ENCODE measurements around the gene LY6G5C.

The LY6G5C gene, protein sequence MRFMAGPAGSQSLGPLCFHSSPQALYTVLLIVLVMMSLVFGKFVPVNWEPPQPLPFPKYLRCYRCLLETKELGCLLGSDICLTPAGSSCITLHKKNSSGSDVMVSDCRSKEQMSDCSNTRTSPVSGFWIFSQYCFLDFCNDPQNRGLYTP

DNA sequence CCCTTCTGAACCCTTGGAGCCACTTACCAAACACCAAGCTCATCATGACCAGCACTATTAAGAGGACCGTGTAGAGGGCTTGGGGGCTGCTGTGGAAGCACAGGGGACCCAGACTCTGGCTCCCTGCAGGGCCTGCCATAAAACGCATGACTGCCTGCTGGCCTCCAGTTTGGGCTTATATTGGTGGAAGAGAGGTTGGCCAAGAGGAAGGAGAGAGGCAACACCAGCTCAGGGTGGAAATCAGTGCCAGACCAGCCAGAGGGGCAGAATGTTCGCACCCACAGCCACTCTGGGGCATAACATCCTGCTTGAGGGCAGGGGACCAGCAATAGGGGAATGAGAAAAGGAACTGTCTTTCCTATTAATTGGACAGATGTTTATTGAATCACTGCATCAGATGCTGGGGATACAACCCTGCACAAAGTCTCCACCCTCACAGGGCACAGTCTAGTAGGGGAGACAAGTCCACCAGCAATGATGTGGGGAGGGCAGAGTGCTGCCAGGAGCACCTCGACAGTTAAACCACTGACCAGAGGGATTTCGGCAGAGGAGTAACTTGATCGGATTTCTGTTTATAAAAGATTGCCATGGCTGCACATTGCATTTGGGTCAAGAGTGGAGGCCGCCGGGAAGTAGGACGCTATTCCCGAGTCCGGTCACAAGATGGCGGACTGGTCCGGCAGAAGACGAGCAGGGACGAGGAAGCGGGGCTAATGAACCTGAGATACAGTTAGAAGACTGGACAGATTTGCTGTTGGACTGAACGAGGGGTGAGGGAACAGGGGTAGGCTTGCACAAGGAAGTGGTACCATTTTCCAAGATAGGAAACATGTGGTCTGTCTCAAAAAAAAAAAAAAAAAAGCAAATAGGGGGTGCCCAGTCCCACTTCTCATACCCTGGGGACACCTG, at the start of gene LY6G5C:
Gene LY6G5C (minus strand): TSS at position 842 of the 909 bp plus-strand sequence. CDS start 694 bp downstream, at position 148.
- peak; percentile 90 for DNase-seq

GRCh38 chr6:31729979-31730630, 49.2 kb upstream of the LY6G5C start:
- peak; percentile 95 for DNase-seq

DNA sequence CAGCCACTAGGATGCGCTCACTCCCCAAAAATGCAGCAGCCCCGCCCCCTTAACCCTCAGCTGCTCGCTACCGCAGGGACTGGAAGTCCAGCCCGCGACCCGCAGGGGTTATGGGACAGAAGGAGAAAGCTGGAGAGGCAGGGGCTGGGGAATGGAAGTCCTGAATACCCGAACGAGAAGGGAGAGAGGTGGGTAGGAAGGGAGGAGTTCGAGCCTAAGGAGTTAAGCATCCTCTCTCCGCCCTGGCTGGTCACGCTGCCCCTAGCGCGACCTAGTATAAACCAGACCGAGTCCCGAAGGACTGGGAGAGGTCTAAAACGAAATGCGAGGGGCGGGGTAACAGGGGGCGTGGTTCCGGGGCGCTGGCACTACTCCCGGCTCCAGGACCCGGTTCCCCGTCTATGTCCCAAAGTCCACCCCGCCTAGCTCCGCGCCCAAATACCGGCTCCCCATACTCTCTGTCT, 48.7 kb upstream of the LY6G5C start:
- peak; percentile 91 for DNase-seq

- DNase-seq = no peak
These were observed 48.1 kb upstream of the LY6G5C start, which contains the start of gene DDAH2 for GRCh38 chr6:31728767-31729514. Gene DDAH2, minus strand, starts transcription at chr6:31729299. Its CDS starts 138 bp downstream, at chr6:31729161.

- DNase-seq = no peak
These were observed 47.1 kb upstream of the LY6G5C start for GRCh38 chr6:31727717-31728671.

DNA sequence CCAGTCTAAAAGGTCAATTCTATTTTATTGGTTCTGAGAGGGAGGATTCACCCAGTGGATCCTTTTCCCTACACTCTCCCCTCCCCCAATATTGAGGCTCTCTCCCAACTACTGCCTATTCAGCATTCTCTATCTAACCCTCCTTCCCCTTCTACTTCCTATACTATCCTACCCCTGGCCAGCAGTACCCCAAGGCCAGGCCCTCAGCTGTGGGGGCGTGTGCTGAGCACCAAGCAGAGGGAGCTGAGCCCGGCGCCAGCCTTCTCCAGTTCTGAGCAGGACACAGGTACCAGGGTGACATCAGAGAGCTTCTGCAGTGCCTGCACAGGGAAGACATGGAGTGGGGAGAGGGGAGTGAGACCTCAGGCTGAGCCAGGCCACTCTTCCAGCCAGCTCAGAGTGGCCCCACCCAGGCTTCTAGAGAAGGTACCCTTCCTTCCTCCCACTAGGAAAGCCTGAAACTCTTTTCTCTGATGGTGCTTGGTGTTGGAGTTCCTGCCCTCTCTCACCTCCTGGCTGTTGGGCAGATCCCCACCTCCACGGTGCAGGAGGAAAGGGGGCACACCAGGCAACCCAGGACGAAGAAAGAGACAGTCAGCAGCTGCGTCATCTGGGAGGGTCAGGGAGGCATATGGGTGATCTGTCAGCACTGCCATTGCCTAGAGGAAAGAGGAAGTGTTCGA, 46.3 kb upstream of the LY6G5C start:
- peak; percentile 84 for DNase-seq

- DNase-seq = peak; percentile 56
These were observed 44.9 kb upstream of the LY6G5C start for GRCh38 chr6:31725502-31726350.

GRCh38 chr6:31723980-31724691, 43.3 kb upstream of the LY6G5C start:
- no peak for DNase-seq

- peak; percentile 56 for DNase-seq
These were observed 42.5 kb upstream of the LY6G5C start, which contains the start of gene MPIG6B for GRCh38 chr6:31723245-31723979. Gene MPIG6B, plus strand, starts transcription at chr6:31723373. Its CDS starts 11 bp downstream, at chr6:31723384.

DNA sequence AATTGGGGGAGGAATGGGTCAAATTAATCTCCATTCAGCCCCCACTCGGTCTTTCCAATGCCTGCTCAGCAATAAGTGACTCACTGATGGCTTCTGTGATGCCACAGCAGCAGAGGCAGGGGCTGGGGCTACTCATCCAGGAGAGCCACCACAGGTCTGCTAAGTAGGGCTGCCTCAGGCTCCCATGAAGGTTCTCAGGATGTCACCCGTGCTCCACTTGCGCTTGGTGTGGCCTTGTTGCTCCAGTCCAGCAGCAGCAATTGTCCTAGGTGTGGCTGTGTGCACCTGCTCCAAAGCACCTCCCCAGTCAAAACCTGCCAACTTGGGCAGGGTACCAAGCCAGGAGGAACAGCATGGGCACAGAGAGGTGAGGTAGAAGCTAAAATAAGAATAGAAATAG, 41.3 kb upstream of the LY6G5C start:
- DNase-seq = no peak

DNA sequence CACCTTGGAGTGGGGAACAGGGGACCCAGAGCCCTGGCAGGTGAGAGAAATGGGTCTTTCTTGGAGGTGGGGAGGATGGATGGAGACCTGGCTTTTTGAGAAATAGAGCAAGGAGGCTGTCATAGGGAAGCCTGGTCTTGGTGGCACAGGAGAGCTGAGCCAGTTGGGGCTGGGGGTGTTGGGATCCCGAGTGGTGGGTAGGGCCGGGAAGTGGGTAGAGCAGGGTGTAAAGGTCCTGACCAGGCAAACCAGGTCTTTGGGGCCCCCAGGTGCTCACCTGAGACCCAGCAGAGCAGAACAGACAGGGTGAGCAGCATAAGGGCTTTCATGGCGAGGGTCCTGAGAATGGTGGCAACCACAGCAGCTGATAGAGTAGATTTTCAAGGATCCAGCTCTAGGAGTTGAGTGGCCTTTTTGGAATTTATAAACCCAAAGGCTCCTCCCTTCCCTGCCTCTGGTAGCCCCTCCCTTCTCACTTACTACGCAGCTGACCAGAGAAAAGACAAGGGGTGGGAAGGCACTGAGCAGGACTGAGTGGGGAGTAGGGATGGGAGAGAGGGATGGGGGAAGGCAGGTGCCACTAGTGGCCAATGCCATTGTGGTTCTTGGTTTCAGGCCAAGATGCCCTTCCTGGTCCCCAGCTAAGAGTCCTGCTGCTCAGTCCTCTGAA, 40.6 kb upstream of the LY6G5C start, which contains the start of gene LY6G6C:
Gene LY6G6C (minus strand): TSS at position 396 of the 670 bp plus-strand sequence. CDS start 67 bp downstream, at position 329.
- DNase-seq = no peak

DNA sequence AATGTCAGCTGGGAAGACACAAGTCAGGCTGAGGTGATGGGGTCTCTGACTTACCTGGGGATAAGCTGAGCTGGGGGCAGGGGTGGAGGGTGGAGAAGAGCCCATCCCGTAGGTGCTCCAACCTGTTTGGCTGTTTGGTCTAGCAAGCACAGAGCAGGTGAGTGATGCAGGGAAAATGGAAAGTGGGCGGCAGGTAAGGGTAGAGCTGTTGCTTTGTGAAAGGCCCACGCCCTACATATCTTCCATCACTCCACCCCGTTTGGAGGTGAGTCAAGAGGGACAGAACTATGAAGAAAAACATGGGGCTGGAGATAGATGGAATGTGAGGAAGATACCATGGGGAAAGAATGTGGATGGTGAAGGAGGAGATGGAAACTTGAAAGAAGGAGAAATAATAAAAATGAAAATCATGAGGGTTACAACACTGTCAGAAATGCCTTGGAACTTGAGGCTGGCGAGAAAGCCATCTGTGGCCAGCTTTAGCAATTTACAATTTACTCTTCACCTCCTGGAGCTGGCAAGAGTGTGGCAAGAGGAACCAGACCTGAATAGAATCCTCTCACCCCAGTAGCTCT, 39.4 kb upstream of the LY6G5C start:
- no peak for DNase-seq

DNA sequence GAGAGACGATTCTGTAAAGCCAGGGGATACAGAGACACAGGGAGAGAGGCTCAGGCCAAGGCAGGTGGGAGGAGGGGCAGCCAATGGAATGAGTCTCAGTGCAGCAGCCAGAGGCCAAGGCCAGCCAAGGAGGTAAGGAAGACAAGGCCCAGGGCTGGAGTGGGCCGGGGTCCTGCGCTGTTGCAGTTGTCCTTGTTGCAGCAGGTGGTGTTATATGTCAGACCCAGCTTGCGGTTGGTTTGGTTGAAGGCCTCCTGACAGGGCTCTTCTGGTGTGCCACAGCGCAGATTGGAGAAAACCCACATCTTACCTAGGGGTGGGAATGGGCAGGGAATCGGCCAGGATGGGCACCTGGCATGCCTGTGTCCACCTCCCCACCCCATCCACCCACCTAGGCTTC, 38.1 kb upstream of the LY6G5C start:
- DNase-seq = no peak

GRCh38 chr6:31718265-31718664, 37.4 kb upstream of the LY6G5C start:
- DNase-seq = no peak

- no peak for DNase-seq
These were observed 36.8 kb upstream of the LY6G5C start for GRCh38 chr6:31717499-31718222.
